ENCODE data around the gene DESI2.

DESI2 gene

DNA sequence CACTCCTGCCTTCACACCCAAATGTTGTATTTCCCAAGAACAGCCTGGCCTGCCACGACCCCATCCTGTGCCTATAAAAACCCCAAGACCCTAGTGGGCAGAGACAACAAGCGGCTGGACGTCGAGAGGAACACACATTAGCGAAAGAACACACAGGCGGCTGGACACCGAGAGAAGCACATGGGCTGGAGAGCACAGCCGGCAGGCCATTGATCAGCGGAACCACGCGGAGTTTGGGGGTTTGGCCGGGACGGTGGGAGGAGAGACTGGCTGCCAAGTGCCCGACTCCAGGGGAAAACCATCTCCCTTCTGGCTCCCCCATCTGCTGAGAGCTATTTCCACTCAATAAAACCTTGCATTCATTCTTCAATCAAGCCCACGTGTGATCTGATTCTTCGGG is 10.4 kb upstream of the DESI2 start:
- Histone ChIP-seq H3K27me3 (replicated peaks in 2 of 5; ENCODE audit: control insufficient read depth in 4 of 5, insufficient read depth in 5 of 5, low read length in 4 of 5) (no peaks in the 10 kb centered on the region), H3K4me1 (ENCODE audit: control extremely low read depth in 1 of 4, control insufficient read depth in 4 of 4, insufficient read depth in 4 of 4, low read length in 3 of 4) (no peaks in the 10 kb centered on the region), H3K27ac (ENCODE audit: insufficient read depth in 1 of 2, low read depth in 1 of 2, low read length in 2 of 2, poor library complexity in 1 of 2, severe bottlenecking in 2 of 2) (no peak overlapping the region), H3K9me3 (ENCODE audit: control extremely low read depth in 1 of 5, control insufficient read depth in 4 of 5, insufficient read depth in 2 of 5, low read depth in 1 of 5, low read length in 4 of 5) (no peaks in the 10 kb centered on the region), H3K36me3 (ENCODE audit: control insufficient read depth in 4 of 4, insufficient read depth in 4 of 4, low read length in 3 of 4) (no peaks in the 10 kb centered on the region), H3K4me3 (ENCODE audit: control insufficient read depth in 1 of 7, extremely low read depth in 1 of 7, insufficient read depth in 4 of 7, low read depth in 2 of 7, low read length in 6 of 7) (no peak overlapping the region)
- no peak for DNase-seq
- 86% methylated on average over 16 of the region's 16 CpGs for WGBS (ENCODE audit: insufficient coverage)
- ChIA-PET POLR2A (no interaction called here), CTCF (no interaction called here)

- Histone ChIP-seq H3K27me3 (replicated peaks in 2 of 5; ENCODE audit: control insufficient read depth in 4 of 5, insufficient read depth in 5 of 5, low read length in 4 of 5) (no peaks in the 10 kb centered on the region), H3K4me1 (ENCODE audit: control extremely low read depth in 1 of 4, control insufficient read depth in 4 of 4, insufficient read depth in 4 of 4, low read length in 3 of 4) (no peaks in the 10 kb centered on the region), H3K36me3 (ENCODE audit: control insufficient read depth in 4 of 4, insufficient read depth in 4 of 4, low read length in 3 of 4) (no peaks in the 10 kb centered on the region), H3K27ac (ENCODE audit: insufficient read depth in 1 of 2, low read depth in 1 of 2, low read length in 2 of 2, poor library complexity in 1 of 2, severe bottlenecking in 2 of 2) (no peak overlapping the region), H3K4me3 (ENCODE audit: control insufficient read depth in 1 of 7, extremely low read depth in 1 of 7, insufficient read depth in 4 of 7, low read depth in 2 of 7, low read length in 6 of 7) (no peak overlapping the region), H3K9me3 (ENCODE audit: control extremely low read depth in 1 of 5, control insufficient read depth in 4 of 5, insufficient read depth in 2 of 5, low read depth in 1 of 5, low read length in 4 of 5) (no peaks in the 10 kb centered on the region)
- ChIA-PET POLR2A (no interaction called here), CTCF (no interaction called here)
- no peak for DNase-seq
- 99% methylated on average over 14 of the region's 14 CpGs for WGBS (ENCODE audit: insufficient coverage)
Measured at GRCh38 chr1:244642988-244643387, 9.9 kb upstream of the DESI2 start.

DNA sequence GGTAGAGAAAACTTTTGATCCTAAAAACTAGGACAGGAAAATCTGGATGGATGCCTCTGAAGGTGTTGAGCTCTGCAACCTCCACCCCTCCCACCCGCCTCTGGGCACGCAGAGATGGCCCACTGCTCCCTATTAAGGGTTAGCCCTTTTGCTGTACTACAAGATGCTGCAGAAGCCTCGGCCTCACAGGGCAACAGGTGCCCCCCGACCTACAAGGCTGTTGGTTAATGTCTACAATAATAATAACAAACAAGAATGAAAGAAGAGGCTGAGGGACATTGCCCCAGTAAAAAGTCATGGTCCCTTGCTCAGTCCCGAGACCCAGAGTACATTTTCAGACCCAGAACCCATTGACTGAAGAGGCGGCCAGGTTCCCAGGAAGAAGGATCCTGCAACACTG is 7.5 kb upstream of the DESI2 start:
- ChIA-PET CTCF (no interaction called here), POLR2A (no interaction called here)
- no CpG with 5 or more reads among the region's 6 CpGs for WGBS (ENCODE audit: insufficient coverage)

DNA sequence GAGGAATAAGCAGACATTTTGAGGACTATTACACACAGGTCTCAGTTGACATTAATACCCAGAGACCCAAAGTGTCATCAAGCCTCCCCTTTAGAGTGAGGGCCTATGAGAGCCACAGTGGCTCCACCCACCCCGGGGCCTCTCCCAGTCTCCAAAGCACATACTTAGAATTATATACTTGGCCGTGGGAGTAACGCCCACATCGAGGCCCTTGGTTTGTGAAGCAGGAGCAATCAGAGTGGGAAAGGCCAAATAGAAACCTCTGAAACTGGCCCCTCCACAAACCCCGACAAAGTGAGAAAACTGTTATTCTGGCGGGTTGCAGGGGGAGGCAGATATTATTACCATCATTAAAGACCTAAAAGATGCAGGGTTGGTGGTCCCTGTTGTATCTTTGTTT is 7.0 kb upstream of the DESI2 start:
- CTCF ChIA-PET: no interaction called here
- Histone ChIP-seq H3K4me1 (ENCODE audit: control extremely low read depth in 1 of 4, control insufficient read depth in 4 of 4, insufficient read depth in 4 of 4, low read length in 3 of 4) (no peaks in the 10 kb centered on the region), H3K27me3 (replicated peaks in 2 of 5; ENCODE audit: control insufficient read depth in 4 of 5, insufficient read depth in 5 of 5, low read length in 4 of 5) (no peaks in the 10 kb centered on the region), H3K27ac (ENCODE audit: insufficient read depth in 1 of 2, low read depth in 1 of 2, low read length in 2 of 2, poor library complexity in 1 of 2, severe bottlenecking in 2 of 2) (no peak overlapping the region), H3K36me3 (ENCODE audit: control insufficient read depth in 4 of 4, insufficient read depth in 4 of 4, low read length in 3 of 4) (no peaks in the 10 kb centered on the region), H3K9me3 (ENCODE audit: control extremely low read depth in 1 of 5, control insufficient read depth in 4 of 5, insufficient read depth in 2 of 5, low read depth in 1 of 5, low read length in 4 of 5) (no peaks in the 10 kb centered on the region), H3K4me3 (ENCODE audit: control insufficient read depth in 1 of 7, extremely low read depth in 1 of 7, insufficient read depth in 4 of 7, low read depth in 2 of 7, low read length in 6 of 7) (no peak overlapping the region)
- DNase-seq: no peak
- 60% methylated on average over 3 of the region's 6 CpGs for WGBS (ENCODE audit: insufficient coverage)
- POLR2A ChIA-PET: no interaction called here

More for the DNA sequence above, 7.5 kb upstream of the DESI2 start:
- no peaks in the 10 kb centered on the region for H3K27me3 ChIP-seq (replicated peaks in 2 of 5; ENCODE audit: control insufficient read depth in 4 of 5, insufficient read depth in 5 of 5, low read length in 4 of 5)
- no peaks in the 10 kb centered on the region for H3K9me3 ChIP-seq (ENCODE audit: control extremely low read depth in 1 of 5, control insufficient read depth in 4 of 5, insufficient read depth in 2 of 5, low read depth in 1 of 5, low read length in 4 of 5)
- DNase-seq: no peak
- H3K4me1 ChIP-seq (ENCODE audit: control extremely low read depth in 1 of 4, control insufficient read depth in 4 of 4, insufficient read depth in 4 of 4, low read length in 3 of 4): no peaks in the 10 kb centered on the region
- no peak overlapping the region for H3K4me3 ChIP-seq (ENCODE audit: control insufficient read depth in 1 of 7, extremely low read depth in 1 of 7, insufficient read depth in 4 of 7, low read depth in 2 of 7, low read length in 6 of 7)
- no peak overlapping the region for H3K27ac ChIP-seq (ENCODE audit: insufficient read depth in 1 of 2, low read depth in 1 of 2, low read length in 2 of 2, poor library complexity in 1 of 2, severe bottlenecking in 2 of 2)
- H3K36me3 ChIP-seq (ENCODE audit: control insufficient read depth in 4 of 4, insufficient read depth in 4 of 4, low read length in 3 of 4): no peaks in the 10 kb centered on the region

DNA sequence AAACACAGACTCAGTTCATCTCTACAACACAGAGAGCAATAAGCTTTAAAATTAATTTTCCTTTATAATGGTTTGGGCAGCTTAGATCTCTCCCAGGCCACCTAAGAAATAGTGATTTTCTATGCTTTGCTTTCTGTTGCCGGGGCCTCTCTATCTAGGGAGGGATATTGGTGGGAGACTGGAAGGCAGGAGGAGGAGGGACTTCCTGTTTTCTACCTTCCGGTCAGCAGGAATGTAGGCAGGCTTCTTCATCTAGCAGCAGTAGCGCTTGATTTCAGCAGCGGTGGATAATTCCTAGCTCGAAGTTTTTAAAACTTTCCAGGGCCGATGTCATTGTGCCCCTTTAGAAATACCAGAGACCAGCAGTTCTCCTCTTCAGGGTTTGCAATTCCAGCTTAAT is 5.1 kb upstream of the DESI2 start:
- peaks cover 2 to 6% (median 6%) of the 10 kb centered on the region in 4 experiments for H3K4me1 ChIP-seq (ENCODE audit: control extremely low read depth in 1 of 4, control insufficient read depth in 4 of 4, insufficient read depth in 4 of 4, low read length in 3 of 4)
- H3K9me3 ChIP-seq (ENCODE audit: control extremely low read depth in 1 of 5, control insufficient read depth in 4 of 5, insufficient read depth in 2 of 5, low read depth in 1 of 5, low read length in 4 of 5): no peaks in the 10 kb centered on the region
- H3K27me3 ChIP-seq (replicated peaks in 2 of 5; ENCODE audit: control insufficient read depth in 4 of 5, insufficient read depth in 5 of 5, low read length in 4 of 5): no peaks in the 10 kb centered on the region
- POLR2A ChIA-PET: no interaction called here
- no peak overlapping the region for H3K27ac ChIP-seq (ENCODE audit: insufficient read depth in 1 of 2, low read depth in 1 of 2, low read length in 2 of 2, poor library complexity in 1 of 2, severe bottlenecking in 2 of 2)
- CTCF ChIA-PET: interaction anchor here (0.8 to 1.1 kb wide), 4 partner anchors 18 to 722 kb away, joined by 3 read pairs; no protein-coding TSS in a partner anchor
- WGBS (ENCODE audit: insufficient coverage): 97% methylated on average over 6 of the region's 6 CpGs
- no peaks in the 10 kb centered on the region for H3K36me3 ChIP-seq (ENCODE audit: control insufficient read depth in 4 of 4, insufficient read depth in 4 of 4, low read length in 3 of 4)
- H3K4me3 ChIP-seq (ENCODE audit: control insufficient read depth in 1 of 7, extremely low read depth in 1 of 7, insufficient read depth in 4 of 7, low read depth in 2 of 7, low read length in 6 of 7): no peak overlapping the region
- DNase-seq: no peak

GRCh38 chr1:244651956-244652622 is 837 bp upstream of the DESI2 start:
- Histone ChIP-seq H3K27ac (ENCODE audit: insufficient read depth in 1 of 2, low read depth in 1 of 2, low read length in 2 of 2, poor library complexity in 1 of 2, severe bottlenecking in 2 of 2) (peak overlapping the region in 1 of 2 experiments; percentile 44), H3K4me1 (ENCODE audit: control extremely low read depth in 1 of 4, control insufficient read depth in 4 of 4, insufficient read depth in 4 of 4, low read length in 3 of 4) (peaks cover 18 to 30% (median 23%) of the 10 kb centered on the region in 4 experiments), H3K9me3 (ENCODE audit: control extremely low read depth in 1 of 5, control insufficient read depth in 4 of 5, insufficient read depth in 2 of 5, low read depth in 1 of 5, low read length in 4 of 5) (peaks cover 0 to 1% (median 0%) of the 10 kb centered on the region in 5 experiments), H3K36me3 (ENCODE audit: control insufficient read depth in 4 of 4, insufficient read depth in 4 of 4, low read length in 3 of 4) (peaks cover 0 to 8% (median 2%) of the 10 kb centered on the region in 4 experiments), H3K27me3 (replicated peaks in 2 of 5; ENCODE audit: control insufficient read depth in 4 of 5, insufficient read depth in 5 of 5, low read length in 4 of 5) (no peaks in the 10 kb centered on the region), H3K4me3 (ENCODE audit: control insufficient read depth in 1 of 7, extremely low read depth in 1 of 7, insufficient read depth in 4 of 7, low read depth in 2 of 7, low read length in 6 of 7) (peak overlapping the region; percentile 13 to 91 (median 82))
- no peak for DNase-seq
- WGBS (ENCODE audit: insufficient coverage): 70% methylated on average over 8 of the region's 15 CpGs
- POLR2A ChIA-PET: no interaction called here
- CTCF ChIA-PET: interaction anchor here (0.8 to 0.9 kb wide), 2 partner anchors 145 to 150 kb away, joined by 3 read pairs; no protein-coding TSS in a partner anchor

DNA sequence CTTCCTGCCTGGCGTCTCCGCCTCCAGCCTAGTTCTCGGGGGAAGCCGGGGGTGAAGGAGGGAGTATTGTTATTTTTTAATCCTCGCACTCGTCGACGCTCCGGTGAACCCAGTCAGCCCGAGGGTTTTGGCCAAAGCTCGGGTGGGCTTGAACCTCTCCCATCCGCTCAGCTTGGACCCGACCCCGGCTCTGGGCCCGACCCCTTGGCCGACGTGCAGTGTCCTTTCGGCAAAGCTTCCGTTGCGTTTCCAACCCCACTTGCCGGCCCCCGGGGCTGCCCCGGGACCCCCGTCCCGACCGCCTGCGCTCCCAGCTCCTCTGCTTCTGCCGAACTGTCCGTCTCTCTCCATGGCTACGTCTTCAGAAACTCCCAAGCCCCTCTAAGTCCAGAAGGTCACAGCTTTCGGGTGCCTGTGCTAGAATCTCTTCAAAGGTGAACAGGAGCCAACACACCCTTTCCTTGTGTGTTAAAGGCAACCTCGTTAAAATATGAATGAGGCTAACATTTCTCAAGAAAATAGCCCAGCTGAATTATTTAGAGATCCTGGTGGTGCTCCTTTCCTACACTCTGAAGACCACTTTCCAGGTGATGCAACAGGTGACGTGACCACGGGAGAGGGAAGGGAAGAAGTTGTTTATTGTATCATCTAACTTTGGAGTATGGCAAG is 647 bp downstream of the DESI2 start:
- CTCF ChIA-PET: interaction anchor here (0.8 to 0.9 kb wide), 3 partner anchors 9 to 12 kb away, joined by 3 to 5 read pairs (median 3); no protein-coding TSS in a partner anchor
- Histone ChIP-seq H3K9me3 (ENCODE audit: control extremely low read depth in 1 of 5, control insufficient read depth in 4 of 5, insufficient read depth in 2 of 5, low read depth in 1 of 5, low read length in 4 of 5) (peaks cover 0 to 5% (median 0%) of the 10 kb centered on the region in 5 experiments), H3K36me3 (ENCODE audit: control insufficient read depth in 4 of 4, insufficient read depth in 4 of 4, low read length in 3 of 4) (peaks cover 0 to 23% (median 10%) of the 10 kb centered on the region in 4 experiments), H3K4me3 (ENCODE audit: control insufficient read depth in 1 of 7, extremely low read depth in 1 of 7, insufficient read depth in 4 of 7, low read depth in 2 of 7, low read length in 6 of 7) (peak overlapping the region; percentile 82 to 93 (median 88)), H3K4me1 (ENCODE audit: control extremely low read depth in 1 of 4, control insufficient read depth in 4 of 4, insufficient read depth in 4 of 4, low read length in 3 of 4) (peaks cover 18 to 30% (median 23%) of the 10 kb centered on the region in 4 experiments), H3K27me3 (replicated peaks in 2 of 5; ENCODE audit: control insufficient read depth in 4 of 5, insufficient read depth in 5 of 5, low read length in 4 of 5) (no peaks in the 10 kb centered on the region), H3K27ac (ENCODE audit: insufficient read depth in 1 of 2, low read depth in 1 of 2, low read length in 2 of 2, poor library complexity in 1 of 2, severe bottlenecking in 2 of 2) (peak overlapping the region; percentile 76 to 92)
- DNase-seq: peak in 2 of 3 donors; percentile 21 to 26
- POLR2A ChIA-PET: interaction anchor here (0.7 kb wide), 2 partner anchors 12 to 304 kb away, joined by 3 to 5 read pairs; no protein-coding TSS in a partner anchor
- under 1% methylated on average over 31 of the region's 34 CpGs for WGBS (ENCODE audit: insufficient coverage)

Data from common myeloid progenitor, CD34-positive (primary cell).